OCI-LY3 (cell line): ENCODE data around the gene FAM78B.

Experiments
- H2AFZ ChIP-seq: fragments of 200-600, 300-600 bp; shearing (Covaris generic); 2 replicates; pipeline ENCODE4 v1.6.0; 2014; ENCODE audit warnings: antibody characterized with exemption, low read depth, low read length
- H3K27ac ChIP-seq: fragments of 200-600, 300-600 bp; sonication (generic); 2 replicates; pipeline ENCODE4 v1.5.1; 2014; ENCODE audit warnings: mild to moderate bottlenecking, low read length, moderate library complexity, mixed read lengths
- H3K27me3 ChIP-seq: fragments of 200-600, 300-600 bp; sonication (generic); 2 replicates; pipeline ENCODE4 v1.6.1; 2014; ENCODE audit warnings: low read depth, low read length, mixed read lengths
- H3K36me3 ChIP-seq: fragments of 200-600, 300-600 bp; sonication (generic); replicated peaks from 2 replicates; pipeline ENCODE3; 2014; ENCODE audit warnings: low read depth, low read length, mixed read lengths
- H3K4me1 ChIP-seq: fragments of 300-600, 200-600 bp; sonication (generic); 2 replicates; pipeline ENCODE4 v1.6.1; 2014; ENCODE audit warnings: low read length, mixed read lengths
- H3K4me2 ChIP-seq: fragments of 200-600, 300-600 bp; sonication (generic); 2 replicates; pipeline ENCODE4 v1.6.1; 2014; ENCODE audit warnings: low read length, mixed read lengths
- H3K4me3 ChIP-seq: fragments of 300-600, 200-600 bp; sonication (generic); 2 replicates; pipeline ENCODE4 v1.5.1; 2014; ENCODE audit warnings: antibody characterized with exemption, mild to moderate bottlenecking, low read length, moderate library complexity
- H3K79me2 ChIP-seq: fragments of 300-600, 200-600 bp; shearing (Covaris generic); 2 replicates; pipeline ENCODE4 v1.6.1; 2014; ENCODE audit warnings: mild to moderate bottlenecking, low read length, mixed read lengths
- H3K9ac ChIP-seq: fragments of 300-600, 200-600 bp; shearing (Covaris generic); 2 replicates; pipeline ENCODE4 v1.6.0; 2014; ENCODE audit warnings: mild to moderate bottlenecking, low read length, moderate library complexity
- H3K9me3 ChIP-seq: fragments of 200-600, 300-600 bp; shearing (Covaris generic); 2 replicates; pipeline ENCODE4 v1.6.1; 2014; ENCODE audit warnings: low read length, mixed read lengths; ENCODE audit not compliant: insufficient read depth
- H4K20me1 ChIP-seq: fragments of 200-600, 300-600 bp; sonication (generic); 2 replicates; pipeline ENCODE4 v1.6.1; 2016; ENCODE audit warnings: low read length, mixed read lengths; ENCODE audit not compliant: insufficient read depth
- CTCF ChIP-seq: fragments of 200-600, 300-600 bp; sonication (generic); IDR thresholded peaks from 2 replicates; pipeline ENCODE4 v1.5.1; 2014; ENCODE audit warnings: antibody characterized with exemption, low read length, low read depth
- EZH2phosphoT487 ChIP-seq: fragments of 200-600 bp; shearing (Covaris generic); IDR thresholded peaks from 2 replicates; pipeline ENCODE4 v1.6.1; 2018; ENCODE audit warnings: antibody characterized with exemption, mixed run types, low read depth

Gene FAM78B

GRCh38 chr1:166170726-166171125 is 3.9 kb upstream of the FAM78B start:
- H3K36me3 ChIP-seq, result peaks cover 8% of the 10 kb centered on the region
- H3K27me3 ChIP-seq, result no peaks in the 10 kb centered on the region
- H3K79me2 ChIP-seq, result peaks cover 43% of the 10 kb centered on the region
- TF ChIP-seq CTCF (no peak), EZH2phosphoT487 (no peak)
- no peak overlapping the region for H2AFZ ChIP-seq
- H3K27ac ChIP-seq, result peak overlapping the region; percentile 94
- H3K4me2 ChIP-seq, result peak overlapping the region; percentile 96
- H3K9me3 ChIP-seq, result no peaks in the 10 kb centered on the region
- no peaks in the 10 kb centered on the region for H4K20me1 ChIP-seq
- H3K9ac ChIP-seq, result peak overlapping the region; percentile 62
- peak overlapping the region; percentile 13; the same call in 1 of the 2 replicates for H3K4me3 ChIP-seq
- H3K4me1 ChIP-seq, result peaks cover 77% of the 10 kb centered on the region

- peak overlapping the region; percentile 94 for H3K27ac ChIP-seq
- H3K36me3 ChIP-seq, result peaks cover 8% of the 10 kb centered on the region
- H3K9me3 ChIP-seq, result no peaks in the 10 kb centered on the region
- H4K20me1 ChIP-seq, result no peaks in the 10 kb centered on the region
- peak overlapping the region; percentile 96 for H3K4me2 ChIP-seq
- H3K79me2 ChIP-seq, result peaks cover 49% of the 10 kb centered on the region
- H2AFZ ChIP-seq, result no peak overlapping the region
- H3K27me3 ChIP-seq, result no peaks in the 10 kb centered on the region
- peak overlapping the region; percentile 89 for H3K4me3 ChIP-seq
- peaks cover 70% of the 10 kb centered on the region for H3K4me1 ChIP-seq
- peak overlapping the region; percentile 88 for H3K9ac ChIP-seq
- no peak for TF ChIP-seq CTCF
- no peak for TF ChIP-seq EZH2phosphoT487
Measured at GRCh38 chr1:166170075-166170474, 3.3 kb upstream of the FAM78B start.

GRCh38 chr1:166169182-166169581 is 2.4 kb upstream of the FAM78B start:
- H3K27ac ChIP-seq, result peak overlapping the region; percentile 94
- peaks cover 5% of the 10 kb centered on the region for H4K20me1 ChIP-seq
- H3K9me3 ChIP-seq, result no peaks in the 10 kb centered on the region
- peak overlapping the region; percentile 96 for H3K4me2 ChIP-seq
- no peak for TF ChIP-seq EZH2phosphoT487
- no peaks in the 10 kb centered on the region for H3K27me3 ChIP-seq
- H3K9ac ChIP-seq, result peak overlapping the region; percentile 88
- H3K4me1 ChIP-seq, result peaks cover 68% of the 10 kb centered on the region
- H3K36me3 ChIP-seq, result peaks cover 11% of the 10 kb centered on the region
- H3K79me2 ChIP-seq, result peaks cover 58% of the 10 kb centered on the region
- no peak overlapping the region for H2AFZ ChIP-seq
- H3K4me3 ChIP-seq, result peak overlapping the region; percentile 89

GRCh38 chr1:166167572-166167925 is 748 bp upstream of the FAM78B start:
- peak overlapping the region; percentile 89 for H3K4me3 ChIP-seq
- peak overlapping the region; percentile 88 for H3K9ac ChIP-seq

More at GRCh38 chr1:166167572-166167925, 748 bp upstream of the FAM78B start:
- Histone ChIP-seq H3K4me2 (peak overlapping the region; percentile 96), H3K4me1 (peaks cover 70% of the 10 kb centered on the region), H4K20me1 (peaks cover 22% of the 10 kb centered on the region), H3K27me3 (no peaks in the 10 kb centered on the region), H2AFZ (peak overlapping the region; percentile 56; the same call in 1 of the 2 replicates), H3K36me3 (peaks cover 27% of the 10 kb centered on the region), H3K9me3 (no peaks in the 10 kb centered on the region), H3K79me2 (peaks cover 67% of the 10 kb centered on the region), H3K27ac (peak overlapping the region; percentile 94)
- no peak for TF ChIP-seq EZH2phosphoT487
- peak; percentile 78 for TF ChIP-seq CTCF
